ENCODE measurements around the gene MGMT.

- TF ChIP-seq POLR2A (IDR thresholded peaks at IDR 0.05; ENCODE audit: low read length) = no peak
- TF ChIP-seq GATA1 (IDR thresholded peaks at IDR 0.05; ENCODE audit: low read depth, low read length) = no peak
These were observed 142.5 kb downstream of the MGMT start for GRCh38 chr10:129609551-129609950.

Data from erythroblast (primary cell).